Prostate gland (tissue), 2 donors: ENCODE measurements around the gene UBE3D.

ENCODE experiments used
- POLR2A ChIP-seq: fragments of 450-650 bp; IDR thresholded peaks from one replicate; pipeline ENCODE4 v1.6.1; 2016; ENCODE audit warnings: antibody characterized with exemption, mild to moderate bottlenecking
- POLR2AphosphoS5 ChIP-seq: sonication (generic); formaldehyde crosslinking; IDR thresholded peaks from one replicate; pipeline ENCODE4 v1.6.1; 2017; ENCODE audit warnings: antibody characterized with exemption
- TF ChIP-seq, protein P1 (sequence below), 4 experiments: fragments of 200-600 bp in 2 of 4; fragments of 450-650 bp in 2 of 4; sonication (generic) in 2 of 4; IDR thresholded peaks; 1 replicate in 3 of 4; 2 replicates in 1 of 4; pipeline ENCODE4 v1.5.1; 2016 to 2019; ENCODE audit warnings: antibody characterized with exemption in 4 of 4, mild to moderate bottlenecking in 2 of 4, moderate library complexity in 2 of 4

DNA sequence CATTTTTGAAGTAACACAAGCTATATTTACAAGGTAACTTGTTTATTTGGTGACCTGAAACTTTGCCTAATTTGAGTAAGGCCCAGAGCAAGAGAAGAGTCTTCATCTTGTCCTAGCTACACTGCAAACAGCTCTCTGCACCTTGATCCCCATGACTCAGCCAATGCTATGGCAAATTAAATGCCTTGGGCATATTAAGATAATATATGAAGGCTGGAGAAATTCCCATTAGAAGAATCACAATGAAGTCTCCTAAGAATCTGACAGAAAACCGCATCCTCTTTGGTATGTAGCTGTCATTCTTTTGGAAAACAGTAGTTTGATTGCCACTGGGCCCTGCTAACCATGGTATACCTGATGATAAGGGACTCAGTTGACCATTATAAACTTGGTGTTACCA is 204.5 kb downstream of the UBE3D start:
- TF ChIP-seq, protein P1, sequence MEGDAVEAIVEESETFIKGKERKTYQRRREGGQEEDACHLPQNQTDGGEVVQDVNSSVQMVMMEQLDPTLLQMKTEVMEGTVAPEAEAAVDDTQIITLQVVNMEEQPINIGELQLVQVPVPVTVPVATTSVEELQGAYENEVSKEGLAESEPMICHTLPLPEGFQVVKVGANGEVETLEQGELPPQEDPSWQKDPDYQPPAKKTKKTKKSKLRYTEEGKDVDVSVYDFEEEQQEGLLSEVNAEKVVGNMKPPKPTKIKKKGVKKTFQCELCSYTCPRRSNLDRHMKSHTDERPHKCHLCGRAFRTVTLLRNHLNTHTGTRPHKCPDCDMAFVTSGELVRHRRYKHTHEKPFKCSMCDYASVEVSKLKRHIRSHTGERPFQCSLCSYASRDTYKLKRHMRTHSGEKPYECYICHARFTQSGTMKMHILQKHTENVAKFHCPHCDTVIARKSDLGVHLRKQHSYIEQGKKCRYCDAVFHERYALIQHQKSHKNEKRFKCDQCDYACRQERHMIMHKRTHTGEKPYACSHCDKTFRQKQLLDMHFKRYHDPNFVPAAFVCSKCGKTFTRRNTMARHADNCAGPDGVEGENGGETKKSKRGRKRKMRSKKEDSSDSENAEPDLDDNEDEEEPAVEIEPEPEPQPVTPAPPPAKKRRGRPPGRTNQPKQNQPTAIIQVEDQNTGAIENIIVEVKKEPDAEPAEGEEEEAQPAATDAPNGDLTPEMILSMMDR (IDR thresholded peaks at IDR 0.05) = no peak
- TF ChIP-seq POLR2AphosphoS5 (no peak), POLR2A (no peak)
